Stimulated activated CD4-positive, alpha-beta T cell treated with anti-CD3 and anti-CD28 coated beads, Interleukin-1b, Interleukin-23, amount 100 ng/mL, for 1 hour (primary cell): ENCODE data around the gene NPR2.

Source experiments
- DNase-seq, 2 donors: peaks; one replicate each; pipeline ENCODE4 v3.0.0-alpha.2; 2020; ENCODE audit warnings: low read depth in 2 of 2

The NPR2 gene

GRCh38 chr9:35800530-35800929 lies 9.1 kb downstream of the NPR2 start:
- DNase-seq = no peak

DNA sequence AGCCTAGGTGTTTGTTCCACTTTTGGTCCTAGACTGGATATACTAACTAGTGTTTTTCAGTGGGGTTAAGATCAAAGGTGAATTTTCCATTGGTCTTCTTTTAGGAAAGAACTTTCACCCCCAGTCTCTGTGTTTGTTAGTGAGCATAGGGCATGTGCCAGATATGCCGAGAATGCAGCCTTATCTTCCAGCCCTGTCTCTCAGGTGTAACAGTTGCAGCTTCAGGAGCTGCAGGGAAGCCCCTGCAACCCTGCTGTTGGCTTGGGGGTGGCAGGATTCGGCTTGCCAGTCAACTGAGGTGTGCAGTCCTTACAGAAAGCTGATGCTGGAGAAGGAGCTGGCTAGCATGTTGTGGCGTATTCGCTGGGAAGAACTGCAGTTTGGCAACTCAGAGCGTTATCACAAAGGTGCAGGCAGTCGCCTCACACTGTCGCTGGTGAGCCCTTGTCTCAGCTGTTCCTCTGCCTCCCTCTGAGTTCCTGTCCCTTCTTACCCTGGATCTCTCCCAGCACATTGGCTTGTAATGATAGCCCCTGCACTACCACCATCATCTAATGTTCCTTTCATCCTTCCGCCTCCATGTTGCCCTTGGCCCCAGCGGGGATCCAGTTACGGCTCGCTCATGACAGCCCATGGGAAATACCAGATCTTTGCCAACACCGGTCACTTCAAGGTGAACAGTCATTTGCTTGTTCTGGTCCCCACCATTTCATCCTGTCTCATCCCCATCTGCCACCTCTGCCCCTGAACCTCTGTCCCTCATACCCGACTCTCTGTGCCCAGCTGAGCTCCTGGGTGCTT lies 10.1 kb downstream of the NPR2 start:
- DNase-seq = no peak

GRCh38 chr9:35806101-35806500 lies 14.7 kb downstream of the NPR2 start:
- DNase-seq = no peak

DNA sequence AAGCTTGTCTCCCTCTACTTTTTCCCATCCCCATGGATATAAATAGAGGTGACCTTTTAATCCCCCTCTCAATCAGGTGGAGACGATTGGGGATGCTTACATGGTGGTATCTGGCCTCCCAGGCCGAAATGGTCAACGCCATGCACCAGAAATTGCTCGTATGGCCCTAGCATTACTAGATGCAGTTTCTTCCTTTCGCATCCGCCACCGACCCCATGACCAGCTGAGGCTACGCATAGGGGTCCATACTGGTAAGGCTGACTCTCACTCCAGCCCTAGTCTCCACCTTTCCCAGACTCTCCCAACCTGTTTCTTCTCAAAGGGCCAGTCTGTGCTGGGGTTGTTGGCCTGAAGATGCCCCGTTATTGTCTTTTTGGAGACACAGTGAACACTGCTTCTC lies 17.0 kb downstream of the NPR2 start:
- DNase-seq = no peak

- no peak for DNase-seq
Observed at GRCh38 chr9:35810122-35810521, 18.7 kb downstream of the NPR2 start.

- no peak for DNase-seq
Observed at GRCh38 chr9:35811381-35812024, 20.1 kb downstream of the NPR2 start.

- peak; percentile 62 to 86 for DNase-seq
Observed at GRCh38 chr9:35812025-35812602, 20.7 kb downstream of the NPR2 start, which contains the start of gene SPAG8. Gene SPAG8 (minus strand): TSS chr9:35812262. CDS start chr9:35812147, 115 bp downstream.

DNA sequence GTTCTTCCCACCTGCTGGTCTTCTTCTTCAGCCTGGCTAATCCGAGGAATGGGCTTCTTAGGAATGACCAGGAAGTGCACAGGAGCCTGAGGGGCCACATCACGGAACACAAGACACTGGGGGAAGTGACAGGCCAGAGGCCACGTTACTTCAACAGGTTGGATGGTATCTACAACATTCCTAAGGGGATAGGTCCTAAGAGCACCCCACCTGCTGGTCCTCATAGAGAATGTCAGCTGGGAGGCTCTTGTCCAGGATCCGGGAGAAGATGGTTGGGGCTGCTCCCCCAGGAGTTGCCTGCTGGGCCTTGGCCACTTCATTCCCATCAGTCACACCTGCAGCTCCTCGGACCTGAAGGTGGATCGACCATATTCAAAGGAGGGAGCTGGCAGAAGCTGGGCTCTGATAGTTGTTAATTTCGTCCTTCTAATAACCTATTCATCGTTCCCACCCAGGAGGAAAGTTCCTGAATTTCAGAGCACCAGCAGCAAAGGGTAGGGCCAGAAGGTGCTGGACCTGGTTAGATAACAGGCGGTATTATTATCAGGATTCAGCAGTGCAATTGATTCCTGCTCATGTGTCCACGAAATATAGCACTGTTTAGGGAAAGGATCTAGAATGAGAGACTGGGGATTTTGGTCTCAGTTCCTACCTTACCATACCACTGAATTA lies 22.2 kb downstream of the NPR2 start:
- DNase-seq = no peak

DNA sequence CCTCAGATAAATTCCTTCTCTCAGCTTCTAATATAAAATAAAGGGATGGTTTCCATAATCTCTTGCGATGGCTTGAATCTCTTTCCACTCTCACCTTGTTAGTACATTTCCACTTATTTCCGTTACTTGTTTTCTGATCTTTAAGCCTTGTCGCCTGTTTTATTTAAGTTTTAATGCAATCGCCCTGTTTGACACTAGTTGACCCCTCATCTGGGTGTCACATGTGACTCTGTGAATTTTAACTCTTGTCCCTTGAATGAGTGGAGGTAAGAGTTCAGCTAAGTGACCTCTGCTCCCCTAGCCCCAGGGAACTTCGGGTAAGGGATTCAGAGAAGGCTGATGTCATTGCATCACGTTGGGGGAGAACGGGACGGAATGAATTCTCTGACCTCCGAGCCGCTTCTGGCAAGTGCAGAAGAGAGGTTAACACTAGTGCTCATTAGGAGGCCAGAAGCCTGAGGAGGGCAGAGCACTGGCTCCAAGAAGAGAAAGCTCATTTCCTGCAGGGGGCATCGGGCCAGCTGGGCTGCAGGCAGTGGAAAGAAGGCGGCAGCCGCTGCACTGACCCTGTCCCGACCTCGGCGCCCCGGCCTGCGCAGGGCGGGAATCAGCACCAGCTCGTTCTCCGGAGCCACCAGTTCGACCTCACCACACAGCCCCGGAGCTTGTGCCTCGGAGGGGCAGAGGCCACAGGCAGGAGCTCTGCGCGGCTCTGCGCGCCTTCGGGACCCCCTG lies 22.9 kb downstream of the NPR2 start:
- no peak for DNase-seq

DNA sequence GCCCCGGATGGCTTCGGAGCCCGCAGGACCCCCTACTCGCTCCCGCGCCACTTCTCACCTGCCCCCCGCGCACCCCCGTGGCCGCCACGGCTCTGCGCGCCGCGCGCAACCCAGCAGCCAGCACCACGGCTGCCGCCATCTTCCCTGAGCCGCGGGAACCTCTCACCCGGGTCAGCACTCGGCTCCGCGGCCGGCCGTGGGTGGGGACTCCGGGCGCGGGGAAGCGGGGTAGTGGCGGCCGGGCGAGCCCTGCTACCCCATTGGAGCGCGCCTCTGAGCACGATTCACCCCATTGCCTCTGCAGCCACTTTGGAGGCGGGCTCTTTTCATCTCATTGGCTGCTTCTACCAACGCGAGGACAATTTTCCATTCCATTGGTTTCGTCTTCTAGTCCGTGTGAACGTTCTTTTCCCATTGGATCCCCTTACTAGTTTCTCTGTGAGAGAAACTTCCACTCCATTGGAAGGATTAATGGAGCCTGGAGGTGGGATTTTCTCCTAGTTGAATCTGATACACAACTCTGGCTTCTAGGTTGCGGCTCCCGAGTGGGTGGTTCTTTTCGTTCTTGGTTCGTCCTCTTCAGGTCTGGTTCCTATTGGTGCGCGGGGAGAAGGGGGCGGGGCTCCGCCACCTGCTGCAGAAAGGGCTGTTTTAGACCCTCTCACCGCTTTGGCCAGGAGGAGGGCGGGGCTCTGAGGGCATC lies 23.6 kb downstream of the NPR2 start, which contains the start of gene HINT2:
TSS of gene HINT2 (minus strand) at position 202 of the 703 bp plus-strand sequence. CDS start at position 139, 63 bp downstream.
- peak; percentile 91 to 96 for DNase-seq

- no peak for DNase-seq
Observed at GRCh38 chr9:35816708-35817107, 25.3 kb downstream of the NPR2 start.

DNA sequence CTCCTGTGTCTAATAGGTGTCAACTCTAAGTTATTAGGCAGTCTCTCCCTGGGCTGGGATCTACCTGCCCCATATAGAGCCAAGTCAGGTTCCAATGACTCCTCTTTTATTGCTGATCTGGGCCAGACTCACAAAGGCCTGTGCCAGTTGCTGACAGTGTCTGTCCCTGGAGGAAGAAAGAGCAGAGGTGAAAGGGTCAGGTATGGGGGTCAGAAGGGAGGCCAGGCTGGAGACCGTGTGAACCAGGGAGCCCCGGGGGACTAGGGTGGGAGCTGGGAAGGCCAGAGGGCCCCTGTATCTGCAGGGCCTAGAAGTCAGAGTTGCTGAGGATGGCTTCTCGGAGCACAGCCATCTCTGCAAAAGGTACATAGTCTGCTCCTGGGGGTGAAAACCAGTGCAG lies 26.9 kb downstream of the NPR2 start:
- DNase-seq = no peak

DNA sequence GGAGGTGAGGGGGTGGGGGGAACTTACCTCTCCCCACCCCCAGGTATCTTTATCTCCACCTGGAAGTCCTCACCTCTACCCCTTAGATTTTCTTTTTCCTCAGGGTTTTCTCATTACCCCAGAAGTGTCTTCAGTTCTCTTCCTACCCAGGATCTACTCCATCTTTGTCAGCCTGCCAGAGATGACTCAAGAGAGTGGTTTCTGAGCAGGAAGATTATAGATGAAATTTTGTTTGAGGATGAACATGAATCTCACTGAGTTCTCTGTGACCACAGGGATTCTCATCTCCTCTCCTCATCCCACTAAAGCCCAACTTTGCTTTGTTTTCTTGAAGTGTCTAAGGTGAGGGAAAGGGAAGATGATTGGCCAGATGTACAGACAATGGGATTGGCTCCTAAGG lies 28.7 kb downstream of the NPR2 start:
- DNase-seq = no peak

DNA sequence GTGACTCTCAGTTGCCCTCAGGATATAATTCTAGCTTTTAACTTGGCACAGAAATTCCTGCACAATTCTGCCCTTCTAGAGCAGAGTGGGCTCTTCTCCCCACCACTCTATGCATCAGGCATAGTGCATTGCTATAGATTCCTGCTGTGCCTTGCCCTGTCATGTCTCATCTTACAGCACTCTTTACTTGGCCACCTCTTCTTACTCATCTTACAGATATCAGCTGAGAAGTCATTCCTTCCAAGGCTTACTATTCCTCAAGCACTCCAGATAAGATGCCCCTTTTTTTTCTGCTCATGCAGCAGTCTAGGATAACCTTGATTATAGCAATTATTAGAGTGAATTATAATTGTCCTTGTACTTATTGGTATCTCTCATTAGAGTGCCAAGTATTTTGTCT lies 31.5 kb downstream of the NPR2 start:
- DNase-seq = no peak

DNA sequence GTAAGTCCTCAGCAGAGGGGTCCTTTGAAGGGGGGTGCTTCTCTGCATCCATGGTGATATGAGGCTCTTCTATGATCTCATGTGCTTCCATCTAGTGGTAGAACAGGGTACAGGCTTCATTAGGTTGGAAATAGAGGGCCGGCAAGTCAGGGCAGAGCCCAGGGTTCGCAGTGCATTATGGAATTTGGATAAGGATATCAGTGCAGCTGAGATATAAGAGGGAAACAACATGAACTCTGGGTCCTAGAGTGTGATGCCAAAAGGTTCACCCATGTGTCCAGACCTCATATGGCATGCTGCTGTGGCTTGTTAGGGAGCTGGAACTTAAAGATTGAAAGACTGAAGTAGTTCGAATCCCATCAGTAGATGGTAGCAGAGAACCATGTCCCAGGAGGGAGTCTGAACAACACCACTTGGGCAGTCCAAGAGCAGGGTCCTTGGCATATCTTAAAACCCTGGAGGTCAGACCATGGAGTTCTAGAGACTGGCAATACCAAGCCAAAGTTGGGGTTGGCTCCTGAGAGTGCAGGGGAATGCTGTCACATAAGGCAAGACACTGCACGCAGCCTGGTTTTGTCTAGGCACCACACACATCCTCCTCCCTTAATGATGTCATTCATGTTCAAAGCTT lies 34.8 kb downstream of the NPR2 start:
- DNase-seq = no peak

GRCh38 chr9:35827486-35827885 lies 36.1 kb downstream of the NPR2 start:
- no peak for DNase-seq

GRCh38 chr9:35828716-35829083 lies 37.3 kb downstream of the NPR2 start, which contains the start of gene FAM221B:
Gene FAM221B (minus strand): TSS chr9:35828732. CDS start chr9:35826161, 2,571 bp downstream.
- DNase-seq = no peak

- peak; percentile 86 to 95 for DNase-seq
Observed at GRCh38 chr9:35829084-35829763, 37.8 kb downstream of the NPR2 start, which contains the start of gene TMEM8B. Gene TMEM8B (plus strand): TSS chr9:35829228. CDS start chr9:35829448, 220 bp downstream.

GRCh38 chr9:35829764-35830096 lies 38.3 kb downstream of the NPR2 start:
- DNase-seq = no peak

GRCh38 chr9:35831040-35831439 lies 39.6 kb downstream of the NPR2 start:
- no peak for DNase-seq
